Measurements from ENCODE around the gene SLMAP.
"Not testable (repeated sequence)": the region's sequence is repeated elsewhere in the genome, so short reads cannot be mapped to it uniquely, and the experiment has no call there.

Gene SLMAP

GRCh38 chr3:57832900-57833313, 76.8 kb downstream of the SLMAP start:
- DNase-seq (ENCODE audit: low read depth): no peak

DNA sequence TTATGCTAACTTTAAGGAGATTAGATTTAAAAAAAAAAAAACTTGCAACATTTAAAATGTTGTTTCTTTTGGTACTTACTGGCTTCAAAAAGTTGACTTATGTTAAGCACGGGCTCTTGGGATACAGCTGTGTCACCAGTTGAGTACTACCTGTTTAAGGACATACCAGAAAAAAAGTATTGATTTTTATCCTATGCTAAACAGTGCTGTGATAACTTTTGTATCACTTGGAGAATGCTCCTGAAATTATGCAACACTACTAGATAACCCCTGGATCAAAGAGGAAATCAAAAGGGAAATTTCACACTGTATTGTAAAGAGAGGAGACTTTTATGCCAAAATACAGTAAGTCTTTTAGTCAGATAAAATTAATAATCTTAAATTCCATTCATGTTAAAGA, 77.7 kb downstream of the SLMAP start:
- DNase-seq (ENCODE audit: low read depth): no peak

DNA sequence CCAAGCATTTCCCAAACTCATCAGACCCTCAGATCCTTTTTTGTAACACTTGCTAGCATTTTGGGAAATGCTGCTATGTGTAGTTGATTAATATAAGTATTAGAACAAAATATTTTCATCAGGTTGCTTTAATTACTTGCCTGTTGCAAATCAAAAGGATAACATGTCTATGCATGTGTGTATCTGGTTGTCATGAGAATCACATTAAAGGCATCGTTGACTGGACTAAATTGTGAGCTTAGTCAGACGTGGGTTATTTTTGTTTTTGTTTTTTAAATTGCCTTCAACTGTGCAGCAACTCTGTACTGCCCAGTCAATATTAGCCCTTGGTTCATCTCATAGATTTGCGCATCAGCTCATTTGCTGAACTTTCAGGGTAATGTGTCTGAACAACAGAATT, 81.6 kb downstream of the SLMAP start:
- no peak for DNase-seq (ENCODE audit: low read depth)

DNA sequence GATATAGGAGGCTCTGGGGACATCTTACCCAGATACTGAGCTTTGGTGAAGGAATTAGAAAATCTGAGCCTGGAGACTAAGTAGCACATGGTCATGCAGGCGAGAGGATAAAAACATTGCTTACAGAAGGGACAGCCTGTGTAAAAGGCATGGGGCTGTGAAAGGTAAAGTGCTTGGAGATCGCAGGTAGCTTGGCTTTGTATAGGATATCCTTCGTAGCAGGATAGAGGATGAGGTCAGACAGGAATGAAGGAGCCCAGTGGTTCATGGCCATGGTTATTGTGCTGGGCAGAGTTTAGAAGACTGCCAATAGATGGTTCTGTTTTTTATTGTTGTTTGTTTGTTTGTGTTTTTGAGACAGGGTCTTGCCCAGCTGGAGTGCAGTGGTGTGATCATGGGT, 82.5 kb downstream of the SLMAP start:
- DNase-seq (ENCODE audit: low read depth): no peak

- DNase-seq (ENCODE audit: low read depth): no peak
Measured at GRCh38 chr3:57840473-57840872, 84.4 kb downstream of the SLMAP start.

DNA sequence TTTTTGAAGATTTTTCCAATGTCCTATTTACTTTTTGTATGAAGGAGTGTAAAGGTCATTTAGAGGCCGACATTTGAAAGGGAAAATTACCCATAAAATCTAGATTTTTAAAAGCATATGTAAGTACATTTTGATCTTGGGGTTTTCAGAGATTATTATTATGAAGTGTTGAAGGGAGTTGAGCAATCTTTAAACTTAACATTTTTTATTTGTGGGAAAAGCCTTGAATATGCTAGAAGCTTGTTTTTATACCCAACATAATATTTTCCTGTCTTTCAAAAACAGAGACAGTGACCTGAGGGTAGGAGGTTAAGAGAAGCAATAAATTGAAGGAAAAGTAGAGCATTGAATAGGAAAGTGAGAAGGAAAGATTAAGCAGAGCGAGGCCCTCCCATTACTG, 85.7 kb downstream of the SLMAP start:
- no peak for DNase-seq (ENCODE audit: low read depth)

- no peak for DNase-seq (ENCODE audit: low read depth)
Measured at GRCh38 chr3:57848177-57848738, 92.1 kb downstream of the SLMAP start.

DNA sequence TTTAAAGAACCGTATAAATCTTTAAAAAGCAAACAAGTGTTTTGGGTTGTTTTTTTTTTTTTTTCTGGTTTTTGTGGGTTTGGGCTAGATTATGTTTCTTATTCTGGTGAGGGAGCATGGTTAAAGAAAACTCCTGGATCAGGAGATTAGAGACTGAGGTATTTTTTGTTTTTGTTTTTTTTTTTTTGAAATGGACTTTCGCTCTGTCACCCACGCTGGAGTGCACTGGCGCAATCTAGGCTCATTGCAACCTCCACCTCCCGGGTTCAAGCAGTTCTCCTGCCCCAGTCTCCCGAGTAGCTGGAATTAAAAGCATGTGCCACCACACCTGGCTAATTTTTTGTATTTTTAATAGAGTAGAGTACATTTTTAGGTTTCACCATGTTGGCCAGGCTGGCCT, 95.2 kb downstream of the SLMAP start:
- no peak for DNase-seq (ENCODE audit: low read depth)

GRCh38 chr3:57852896-57853295, 96.8 kb downstream of the SLMAP start:
- no peak for DNase-seq (ENCODE audit: low read depth)

- DNase-seq (ENCODE audit: low read depth): no peak
Measured at GRCh38 chr3:57855281-57855680, 99.2 kb downstream of the SLMAP start.

- DNase-seq (ENCODE audit: low read depth): no peak
Measured at GRCh38 chr3:57855943-57856342, 99.8 kb downstream of the SLMAP start.

GRCh38 chr3:57856675-57857074, 100.6 kb downstream of the SLMAP start:
- DNase-seq (ENCODE audit: low read depth): no peak

GRCh38 chr3:57862894-57863293, 106.8 kb downstream of the SLMAP start:
- DNase-seq (ENCODE audit: low read depth): no peak

DNA sequence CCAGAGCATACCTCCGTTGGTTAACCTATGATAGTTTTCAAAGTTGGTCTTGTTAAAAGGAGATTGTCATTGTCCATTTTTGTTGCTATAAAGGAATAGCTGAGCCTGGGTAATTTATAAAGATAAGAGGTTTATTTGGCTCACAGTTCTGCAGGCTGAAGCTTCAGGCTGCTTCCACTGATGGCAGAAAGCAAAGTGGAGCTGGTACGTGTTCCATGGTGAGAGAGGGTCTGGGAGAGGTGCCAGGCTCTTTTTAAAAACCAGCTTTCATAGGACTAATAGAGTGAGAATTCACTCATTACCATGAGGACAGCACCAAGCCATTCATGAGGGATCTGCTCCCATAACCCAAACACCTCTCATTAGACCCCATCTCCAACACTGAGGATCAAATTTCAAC, 107.3 kb downstream of the SLMAP start:
- no peak for DNase-seq (ENCODE audit: low read depth)

DNA sequence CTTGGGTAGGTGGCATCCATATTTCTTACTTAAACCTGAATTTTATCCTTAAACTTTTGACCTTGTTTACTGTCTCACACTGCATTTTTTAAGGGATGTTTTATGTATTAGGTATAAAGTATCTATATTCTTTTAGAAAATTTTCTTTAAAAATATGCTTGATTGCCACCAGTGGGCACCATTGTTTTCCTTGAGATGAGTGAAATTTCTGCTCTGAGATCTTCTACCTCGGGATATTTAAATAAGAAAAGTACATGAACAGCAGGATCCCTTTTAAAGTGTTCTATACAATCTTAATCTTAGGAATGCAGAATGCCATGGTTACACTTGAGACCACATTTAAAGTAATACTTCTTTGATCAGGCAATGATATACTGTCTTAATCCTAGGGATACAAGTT, 108.7 kb downstream of the SLMAP start:
- no peak for DNase-seq (ENCODE audit: low read depth)

- not testable (repeated sequence) for DNase-seq (ENCODE audit: low read depth)
Measured at GRCh38 chr3:57869110-57869509, 113.0 kb downstream of the SLMAP start.

- DNase-seq (ENCODE audit: low read depth): no peak
Measured at GRCh38 chr3:57872606-57873005, 116.5 kb downstream of the SLMAP start.

DNA sequence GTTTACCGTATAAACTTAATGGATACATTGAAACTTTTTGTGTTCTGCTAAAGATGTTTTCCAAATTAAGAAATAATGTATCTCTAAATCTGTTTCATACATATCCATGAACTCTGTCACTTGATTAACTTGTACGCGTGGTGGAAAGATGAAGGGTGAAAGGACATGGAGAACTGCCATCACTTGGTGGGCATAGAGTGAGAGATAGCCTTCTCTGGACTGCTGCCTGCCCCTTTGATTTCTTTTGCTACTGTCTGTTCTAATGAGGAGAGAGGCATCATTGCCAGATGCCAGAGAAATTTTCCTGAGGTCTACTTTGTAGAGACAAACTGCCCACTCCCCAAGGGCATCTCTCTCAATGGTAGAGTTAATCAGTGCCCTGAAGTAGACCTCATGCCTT, 120.5 kb downstream of the SLMAP start:
- no peak for DNase-seq (ENCODE audit: low read depth)

- DNase-seq (ENCODE audit: low read depth): no peak
Measured at GRCh38 chr3:57877116-57877515, 121.0 kb downstream of the SLMAP start.

- not testable (repeated sequence) for DNase-seq (ENCODE audit: low read depth)
Measured at GRCh38 chr3:57884436-57884835, 128.3 kb downstream of the SLMAP start.

DNA sequence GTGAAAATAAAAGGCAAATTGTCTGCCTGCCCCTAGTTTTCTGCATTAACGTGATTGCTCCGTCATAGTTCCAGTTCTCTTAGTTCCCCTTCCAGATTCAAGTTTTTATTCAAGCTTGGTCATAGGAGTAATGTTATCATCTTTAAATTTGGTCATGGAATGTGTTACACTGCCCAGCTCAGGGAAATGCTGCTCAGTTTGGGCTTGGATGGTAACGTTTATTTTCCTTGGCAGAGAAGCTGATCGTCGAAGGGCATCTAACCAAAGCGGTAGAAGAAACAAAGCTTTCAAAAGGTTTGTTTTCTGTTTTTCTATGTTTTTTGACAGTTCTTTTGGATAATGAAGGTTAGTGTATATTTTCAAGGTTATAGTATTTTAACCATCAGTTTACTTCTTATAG, 133.7 kb downstream of the SLMAP start:
- no peak for DNase-seq (ENCODE audit: low read depth)

DNA sequence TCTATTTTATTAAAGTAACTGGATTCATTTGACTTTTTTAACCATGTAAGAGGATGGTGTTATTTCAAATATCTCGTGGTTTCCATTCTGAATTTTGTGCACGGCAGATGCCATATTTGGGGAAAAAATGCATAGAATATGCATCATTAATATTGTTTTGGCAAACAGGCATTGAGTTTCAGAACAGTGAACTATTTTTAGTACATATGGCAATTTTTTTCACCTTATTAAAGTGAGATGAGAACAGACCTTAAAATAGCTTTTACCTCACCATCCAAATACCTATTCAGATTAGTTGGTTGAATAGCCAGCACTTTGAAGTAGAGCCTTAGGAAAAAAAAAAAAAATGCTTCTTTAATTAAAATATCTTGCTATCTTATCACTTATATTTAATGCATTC, 134.8 kb downstream of the SLMAP start:
- no peak for DNase-seq (ENCODE audit: low read depth)

GRCh38 chr3:57892423-57892822, 136.3 kb downstream of the SLMAP start:
- no peak for DNase-seq (ENCODE audit: low read depth)

- DNase-seq (ENCODE audit: low read depth): no peak
Measured at GRCh38 chr3:57893156-57893555, 137.0 kb downstream of the SLMAP start.

DNA sequence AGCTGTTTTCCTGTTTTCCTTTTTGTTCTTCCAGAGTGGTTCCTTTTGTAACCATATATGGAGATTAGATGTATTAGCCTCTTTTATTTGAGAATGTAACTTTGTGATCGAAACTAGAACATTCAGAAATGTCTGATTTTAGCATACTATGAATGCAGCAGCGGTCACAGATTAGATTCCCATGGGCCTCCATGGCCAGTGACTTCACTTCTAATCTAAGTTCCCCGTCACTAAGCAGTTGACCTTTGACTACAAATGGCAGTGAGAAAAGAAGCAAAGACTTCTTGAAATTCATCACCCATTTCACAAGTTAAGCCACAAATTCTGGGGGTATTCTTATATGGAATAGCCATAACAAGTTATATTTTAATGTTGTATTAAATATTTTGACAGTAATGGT, 137.6 kb downstream of the SLMAP start:
- no peak for DNase-seq (ENCODE audit: low read depth)

Data from HS-27A (cell line).